Pancreas (tissue), 10 donors: ENCODE data around the gene PLXDC2. TPM values are rescaled to one million over a fixed set of nuclear protein-coding genes. Genes with fewer than 3 reads are reported as not detected.

Experiments used
- ATAC-seq, 4 donors: fragments of 200-7000 bp; cut with Tn5 transposase; one replicate each; pipeline versions ENCODE4 v1.8.0 to v1.9.1; 2020; ENCODE audit warnings: mild to moderate bottlenecking in 4 of 4, moderate library complexity in 4 of 4
- DNase-seq, 6 donors: peaks; one replicate each; pipeline ENCODE4 v3.0.0-alpha.2; 2020
- FAIRE-seq: peaks from 2 replicates; lab custom pipeline; 2012; peaks lifted over from hg19 to GRCh38; lab: Jason Lieb, UNC
- H3K27ac ChIP-seq, 4 donors: fragments of 200-600 bp; sonication (generic); 1 replicate in 3 of 4; 2 replicates in 1 of 4; pipeline versions ENCODE4 v1.5.0 to v1.8.0; 2020
- H3K27me3 ChIP-seq, 4 donors: fragments of 200-600 bp; one replicate each; pipeline ENCODE4 v1.8.0; 2021
- H3K36me3 ChIP-seq, 3 donors: fragments of 200-600 bp; sonication (generic) in 1 of 3; one replicate each; pipeline versions ENCODE4 v1.5.0 to v1.8.0; 2020 to 2021
- H3K4me1 ChIP-seq, 3 donors: fragments of 200-600 bp; one replicate each; pipeline ENCODE4 v1.8.0; 2021
- H3K4me3 ChIP-seq, 4 donors: fragments of 200-600 bp; sonication (generic) in 2 of 4; one replicate each; pipeline versions ENCODE4 v1.5.0 to v1.8.0; 2020 to 2021
- H3K9me3 ChIP-seq, 4 donors: fragments of 200-600 bp; one replicate each; pipeline ENCODE4 v1.8.0; 2021
- WGBS, 2 donors: extraction: QIAGEN DNeasy Blood & Tissue Kit; methylation state at CpG; one replicate each; pipeline ENCODE4 v1.1.7; 2013; 5-methylcytosine and 5-hydroxymethylcytosine counted together
- intact Hi-C, 3 donors: fragments of 100-400 bp; cut with DNase I; formaldehyde crosslinking; loops; one replicate each; pipeline versions ENCODE4 v1.11.1 to v1.14.2; 2022
- polyA plus RNA-seq, 2 donors: library from polyadenylated mRNA; stranded (reverse); fragments of 200-250 nt; gene quantifications; one replicate each; pipeline ENCODE4 v1.2.3, GENCODE V29; 2013
- total RNA-seq, 6 donors: library from RNA; stranded (reverse); fragmentation: NEBNext Ultra II Directional in 4 of 6; extraction: Animal tissue kit (Norgen Biotek cat#: 25700) in 4 of 6; gene quantifications; one replicate each; pipeline versions ENCODE4 v1.2.1 to v1.2.4, GENCODE V29; 2021 to 2023
- TF ChIP-seq, protein P1 (sequence below), 4 donors: fragments of 200-600 bp; sonication (generic) in 3 of 4; IDR thresholded peaks; one replicate each; pipeline versions ENCODE4 v1.5.0 to v1.8.0; 2021; ENCODE audit warnings: antibody characterized with exemption in 4 of 4
- donor health status: healthy with polysubstance abuse.
- donor health status: DM: no; HTN: no; CAD: no; lungs with moderate emphysema.
- donor health status: DM: no; HTN: no; CAD: no.
- donor health status: control.
- donor health status: control.
- donor health status: Bipolar disorder and iron deficiency.
- donor health status: DM: yes; HTN: yes; CAD: no.
- donor health status: DM: no; HTN: no; CAD: no.
- donor health status: DM: no; HTN: no; CAD: no.
- donor health status: DM: yes; HTN: yes; CAD: no.

PLXDC2 gene
- total and polyA plus RNA-seq, 8 donors, result 1.5 to 48.5 (median 4.3) TPM

DNA sequence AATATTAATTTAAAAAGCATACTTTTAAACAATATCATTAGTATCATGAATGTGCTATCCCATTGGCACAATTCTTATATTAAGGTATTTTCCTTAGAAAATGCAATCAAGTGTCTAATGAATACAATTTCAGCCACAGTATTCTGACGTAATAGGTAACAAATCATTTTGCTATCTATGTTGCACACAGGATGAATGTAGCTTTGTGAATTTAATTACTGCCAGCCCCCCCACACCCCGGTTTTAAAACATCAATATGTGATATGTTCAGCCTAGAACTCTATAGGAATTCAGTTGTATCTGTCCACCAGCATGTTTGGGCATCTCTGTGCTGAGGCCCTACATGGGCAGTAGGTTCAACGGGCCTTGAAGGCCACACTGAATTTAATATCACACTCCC, 274.6 kb downstream of the PLXDC2 start:
- Histone ChIP-seq H3K36me3 (no peaks in the 10 kb centered on the region), H3K27ac (no peak overlapping the region), H3K4me3 (no peak overlapping the region), H3K9me3 (no peaks in the 10 kb centered on the region), H3K27me3 (no peaks in the 10 kb centered on the region), H3K4me1 (no peaks in the 10 kb centered on the region)
- FAIRE-seq (no peak), DNase-seq (no peak), ATAC-seq (no peak)
- TF ChIP-seq, protein P1, sequence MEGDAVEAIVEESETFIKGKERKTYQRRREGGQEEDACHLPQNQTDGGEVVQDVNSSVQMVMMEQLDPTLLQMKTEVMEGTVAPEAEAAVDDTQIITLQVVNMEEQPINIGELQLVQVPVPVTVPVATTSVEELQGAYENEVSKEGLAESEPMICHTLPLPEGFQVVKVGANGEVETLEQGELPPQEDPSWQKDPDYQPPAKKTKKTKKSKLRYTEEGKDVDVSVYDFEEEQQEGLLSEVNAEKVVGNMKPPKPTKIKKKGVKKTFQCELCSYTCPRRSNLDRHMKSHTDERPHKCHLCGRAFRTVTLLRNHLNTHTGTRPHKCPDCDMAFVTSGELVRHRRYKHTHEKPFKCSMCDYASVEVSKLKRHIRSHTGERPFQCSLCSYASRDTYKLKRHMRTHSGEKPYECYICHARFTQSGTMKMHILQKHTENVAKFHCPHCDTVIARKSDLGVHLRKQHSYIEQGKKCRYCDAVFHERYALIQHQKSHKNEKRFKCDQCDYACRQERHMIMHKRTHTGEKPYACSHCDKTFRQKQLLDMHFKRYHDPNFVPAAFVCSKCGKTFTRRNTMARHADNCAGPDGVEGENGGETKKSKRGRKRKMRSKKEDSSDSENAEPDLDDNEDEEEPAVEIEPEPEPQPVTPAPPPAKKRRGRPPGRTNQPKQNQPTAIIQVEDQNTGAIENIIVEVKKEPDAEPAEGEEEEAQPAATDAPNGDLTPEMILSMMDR (IDR thresholded peaks at IDR 0.05), result no peak
- intact Hi-C loops, result no loop called here
- WGBS, 2 donors, result 60 to 74% methylated on average over 3 of the region's 3 CpGs

DNA sequence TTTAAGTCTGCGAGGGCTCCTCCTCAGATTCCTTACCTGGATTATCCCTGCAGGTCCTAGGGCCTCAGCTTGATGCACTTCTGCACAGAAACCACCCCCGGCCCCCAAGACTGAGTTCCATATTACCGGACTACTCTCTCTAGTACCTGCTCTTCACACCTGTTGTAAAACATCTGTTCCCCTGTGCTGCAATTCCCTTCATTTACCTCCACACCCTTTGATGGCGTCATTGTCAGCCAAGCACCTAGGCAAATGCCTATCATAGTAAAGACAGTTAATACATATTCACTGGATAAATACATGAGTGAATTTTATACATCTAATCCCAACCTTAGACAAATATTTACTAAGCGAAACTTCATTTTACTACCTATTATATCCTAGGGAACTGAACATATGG, 275.5 kb downstream of the PLXDC2 start:
- Histone ChIP-seq H3K27me3 (no peaks in the 10 kb centered on the region), H3K36me3 (no peaks in the 10 kb centered on the region), H3K9me3 (no peaks in the 10 kb centered on the region), H3K4me3 (no peak overlapping the region), H3K27ac (no peak overlapping the region), H3K4me1 (no peaks in the 10 kb centered on the region)
- peak; percentile 51 for FAIRE-seq
- TF ChIP-seq, protein P1 (IDR thresholded peaks at IDR 0.05), result no peak
- intact Hi-C loops, result no loop called here
- 50 to 64% methylated on average over 5 of the region's 5 CpGs for WGBS, 2 donors
- no peak for ATAC-seq
- no peak for DNase-seq

DNA sequence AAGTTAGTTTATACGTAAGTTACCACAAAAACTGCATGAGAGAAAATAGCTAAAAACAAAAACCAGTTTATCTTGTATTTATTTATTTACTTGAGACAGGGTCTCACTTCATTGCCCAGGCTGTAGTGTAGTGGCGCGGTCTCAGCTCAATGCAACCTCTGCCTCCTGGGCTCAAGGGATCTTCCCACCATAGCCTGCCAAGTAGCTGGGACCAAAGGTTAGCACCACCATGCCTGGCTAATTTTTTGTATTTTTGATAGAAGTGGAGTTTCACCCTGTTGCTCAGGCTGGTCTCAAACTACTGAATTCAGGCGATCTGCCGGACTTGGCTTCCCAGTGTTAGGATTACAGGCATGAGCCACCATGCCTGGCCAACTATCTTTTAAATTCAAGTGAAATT, 277.4 kb downstream of the PLXDC2 start:
- no peaks in the 10 kb centered on the region for H3K9me3 ChIP-seq

DNA sequence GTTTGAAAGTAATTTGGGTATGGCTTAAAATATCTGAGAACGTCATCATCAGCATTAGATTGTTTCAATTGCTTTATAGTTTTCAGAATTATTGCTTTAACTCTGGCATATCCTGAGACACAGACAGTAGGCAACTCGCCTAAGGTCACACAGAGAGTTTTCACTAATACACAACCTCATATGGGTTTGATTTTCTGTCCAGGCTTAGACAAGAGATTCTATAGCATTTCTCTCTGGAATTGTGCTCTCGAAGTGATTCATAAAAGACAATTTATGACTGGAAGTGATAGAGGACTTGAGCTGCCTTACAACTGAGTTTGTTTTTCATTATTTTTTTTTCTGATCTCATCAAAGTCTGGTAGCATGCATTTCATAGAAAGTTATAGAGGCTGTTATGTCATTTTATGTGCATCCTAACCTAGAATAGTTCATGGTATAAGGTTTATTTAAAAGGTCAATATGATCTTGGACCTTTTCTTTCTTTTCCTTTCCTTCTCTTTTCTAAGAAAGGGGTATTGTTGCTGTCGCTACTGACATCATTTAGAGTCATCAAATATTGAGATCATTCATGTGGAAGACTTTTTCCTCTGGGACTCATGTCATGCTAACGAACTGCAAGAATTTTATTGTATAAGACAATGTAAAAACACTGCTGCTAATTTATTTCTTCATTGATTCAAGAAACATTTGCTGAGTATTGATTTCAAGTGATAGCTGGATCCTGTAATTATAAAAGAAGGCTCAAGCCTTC, 278.2 kb downstream of the PLXDC2 start:
- 52 to 71% methylated on average over 5 of the region's 5 CpGs for WGBS, 2 donors
- TF ChIP-seq, protein P1 (IDR thresholded peaks at IDR 0.05), result no peak
- Histone ChIP-seq H3K9me3 (no peaks in the 10 kb centered on the region), H3K27ac (no peak overlapping the region), H3K36me3 (no peaks in the 10 kb centered on the region), H3K4me3 (no peak overlapping the region), H3K27me3 (no peaks in the 10 kb centered on the region), H3K4me1 (no peaks in the 10 kb centered on the region)
- no peak for DNase-seq
- no peak for FAIRE-seq
- no peak for ATAC-seq
- intact Hi-C loops, result no loop called here

More for the DNA sequence above, 277.4 kb downstream of the PLXDC2 start:
- intact Hi-C loops, result no loop called here
- Histone ChIP-seq H3K4me1 (no peaks in the 10 kb centered on the region), H3K36me3 (no peaks in the 10 kb centered on the region), H3K27ac (no peak overlapping the region), H3K4me3 (no peak overlapping the region), H3K27me3 (no peaks in the 10 kb centered on the region)
- no peak for ATAC-seq
- DNase-seq, result no peak
- WGBS, 2 donors, result 81 to 83% methylated on average over 5 of the region's 5 CpGs
- TF ChIP-seq, protein P1 (IDR thresholded peaks at IDR 0.05), result no peak
- FAIRE-seq, result no peak

DNA sequence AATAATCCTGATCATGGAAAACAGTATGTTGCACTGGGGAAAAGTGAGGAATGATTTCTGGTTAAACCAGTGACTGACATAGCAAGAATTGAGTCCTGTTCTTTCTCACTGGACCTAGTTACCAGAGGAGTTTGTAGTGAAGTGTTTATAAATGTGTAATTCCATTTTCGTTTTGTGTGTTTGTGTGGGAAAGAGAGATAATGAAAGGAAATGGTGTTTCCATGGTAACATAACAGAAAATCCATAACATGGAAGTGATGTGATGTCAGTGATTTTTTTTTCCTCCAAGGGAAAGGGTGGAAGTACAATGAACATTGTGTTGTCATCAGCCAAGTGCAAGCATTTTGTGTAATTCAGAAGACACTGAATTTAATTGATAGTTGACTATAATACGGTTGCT, 283.9 kb downstream of the PLXDC2 start:
- TF ChIP-seq, protein P1 (IDR thresholded peaks at IDR 0.05), result no peak
- no peak for DNase-seq
- H3K27me3 ChIP-seq, result no peaks in the 10 kb centered on the region
- peak; percentile 85 for FAIRE-seq
- intact Hi-C loops, result no loop called here
- no peaks in the 10 kb centered on the region for H3K36me3 ChIP-seq
- ATAC-seq, result peak in 3 of 4 donors; percentile 19 to 57 (median 41)
- WGBS, 2 donors, result 13 to 17% methylated on average over 2 of the region's 2 CpGs
- H3K4me1 ChIP-seq, result peaks cover 0 to 2% (median 0%) of the 10 kb centered on the region in 3 donors
- no peak overlapping the region for H3K4me3 ChIP-seq
- no peaks in the 10 kb centered on the region for H3K9me3 ChIP-seq
- peak overlapping the region in 1 of 4 donors; percentile 23 for H3K27ac ChIP-seq
